Lower leg skin (tissue), 3 donors: ENCODE data around the gene RUNX1.

Source experiments
- CTCF ChIP-seq, 3 donors: fragments of 450-650 bp; IDR thresholded peaks; one replicate each; pipeline ENCODE4 v1.5.1; 2016; ENCODE audit warnings: antibody characterized with exemption in 3 of 3, mild to moderate bottlenecking in 3 of 3, moderate library complexity in 2 of 3
- POLR2A ChIP-seq, 2 donors: fragments of 450-650 bp; IDR thresholded peaks; one replicate each; pipeline ENCODE4 v1.6.1; 2016 to 2017; ENCODE audit warnings: antibody characterized with exemption in 2 of 2, mild to moderate bottlenecking in 1 of 2, moderate library complexity in 1 of 2

- TF ChIP-seq POLR2A (IDR thresholded peaks at IDR 0.05) (no peak), CTCF (IDR thresholded peaks at IDR 0.05) (no peak)
Measured at GRCh38 chr21:35006771-35007170, 42.3 kb downstream of the RUNX1 start.
